HepG2 (cell line): ENCODE measurements around the gene GPX1. TPM values are rescaled to one million over a fixed set of nuclear protein-coding genes. Genes with fewer than 3 reads are reported as not detected.

Experiments used
- ARNT ChIP-seq: fragments of 450-650 bp; IDR thresholded peaks from 2 replicates; pipeline ENCODE4 v1.6.1; 2017
- ASH2L ChIP-seq: fragments of 300-600, 200-600 bp; sonication (generic); IDR thresholded peaks from 2 replicates; pipeline ENCODE4 v1.7.0; 2017; ENCODE audit warnings: low read depth, mild to moderate bottlenecking, moderate library complexity, mixed read lengths, low read length; ENCODE audit not compliant: insufficient read length
- BHLHE40 ChIP-seq: IDR thresholded peaks from 2 replicates; pipeline ENCODE4 v1.6.1; 2011; ENCODE audit warnings: low read length, improper control_type of control experiment
- CHCHD3 ChIP-seq: sonication (generic); formaldehyde crosslinking; IDR thresholded peaks from 2 replicates; pipeline ENCODE4 v1.8.0; 2022; ENCODE audit warnings: mild to moderate bottlenecking, missing genetic modification reagents, moderate library complexity
- EHMT2 ChIP-seq: fragments of 200-600 bp; sonication (generic); IDR thresholded peaks from 2 replicates; pipeline ENCODE4 v1.7.0; 2017; ENCODE audit warnings: antibody characterized with exemption, low read depth, low read length, borderline replicate concordance
- KLF15 ChIP-seq: sonication (generic); formaldehyde crosslinking; IDR thresholded peaks from 2 replicates; pipeline ENCODE4 v1.8.1; 2023; ENCODE audit warnings: borderline replicate concordance, mild to moderate bottlenecking, inconsistent platforms, missing genetic modification reagents, mixed read lengths
- MTF1 ChIP-seq: sonication (generic); formaldehyde crosslinking; IDR thresholded peaks from 2 replicates; pipeline ENCODE4 v1.5.0; 2020; ENCODE audit warnings: missing genetic modification reagents
- MTF2 ChIP-seq: sonication (generic); formaldehyde crosslinking; IDR thresholded peaks from 2 replicates; pipeline ENCODE4 v1.5.0; 2020; ENCODE audit warnings: missing genetic modification reagents, borderline replicate concordance
- ONECUT2 ChIP-seq: sonication (generic); formaldehyde crosslinking; IDR thresholded peaks from 2 replicates; pipeline ENCODE4 v1.4.0; 2020; ENCODE audit warnings: missing genetic modification reagents
- THAP7 ChIP-seq: sonication (generic); formaldehyde crosslinking; IDR thresholded peaks from 2 replicates; pipeline ENCODE4 v1.8.1; 2023; ENCODE audit warnings: mild to moderate bottlenecking, missing genetic modification reagents
- ZMYM3 ChIP-seq: sonication (generic); formaldehyde crosslinking; IDR thresholded peaks from 2 replicates; pipeline ENCODE4 v1.5.1; 2020; ENCODE audit warnings: mild to moderate bottlenecking, missing genetic modification reagents
- ZNF503 ChIP-seq: sonication (generic); formaldehyde crosslinking; IDR thresholded peaks from 2 replicates; pipeline ENCODE4 v1.4.0; 2020; ENCODE audit warnings: missing genetic modification reagents
- ZNF562 ChIP-seq: sonication (generic); formaldehyde crosslinking; IDR thresholded peaks from 2 replicates; pipeline ENCODE4 v1.8.0; 2022; ENCODE audit warnings: missing genetic modification reagents, borderline replicate concordance
- ZNF576 ChIP-seq: sonication (generic); formaldehyde crosslinking; IDR thresholded peaks from 2 replicates; pipeline ENCODE4 v1.4.0; 2020; ENCODE audit warnings: mild to moderate bottlenecking, missing genetic modification reagents
- ZNF597 ChIP-seq: sonication (generic); formaldehyde crosslinking; IDR thresholded peaks from 2 replicates; pipeline ENCODE4 v1.5.0; 2020; ENCODE audit warnings: missing genetic modification reagents
- ZNF619 ChIP-seq: sonication (generic); formaldehyde crosslinking; IDR thresholded peaks from 2 replicates; pipeline ENCODE4 v1.4.0; 2020; ENCODE audit warnings: mild to moderate bottlenecking, missing genetic modification reagents
- ZNF768 ChIP-seq: sonication (generic); formaldehyde crosslinking; IDR thresholded peaks from 2 replicates; pipeline ENCODE4 v1.4.0; 2020; ENCODE audit warnings: missing genetic modification reagents
- polyA plus RNA-seq, 8 experiments: library from polyadenylated mRNA; depleted of rRNA in 3 of 8; stranded (reverse) in 7 of 8; unstranded in 1 of 8; fragments of >200 nt; fragmentation: Illumina TruSeq in 4 of 8; extraction: Trizol in 4 of 8; gene quantifications; 2 replicates each; pipeline versions ENCODE4 v1.2.1 to v1.2.3, GENCODE V29; 2011 to 2016; ENCODE audit warnings: low read depth in 4 of 8, missing spikeins in 1 of 8, mixed read lengths in 1 of 8; ENCODE audit not compliant: insufficient read depth in 1 of 8
- total RNA-seq, 5 experiments: library from RNA; depleted of rRNA; stranded (reverse); fragments of >200 nt; fragmentation: Illumina TruSeq; extraction: Trizol; gene quantifications; 2 replicates each; pipeline ENCODE4 v1.2.3, GENCODE V29; 2016; ENCODE audit warnings: low read depth in 1 of 5
- TF ChIP-seq, protein P1 (sequence below): sonication (generic); formaldehyde crosslinking; IDR thresholded peaks from 2 replicates; pipeline ENCODE4; 2020; ENCODE audit warnings: missing genetic modification reagents, mild to moderate bottlenecking, borderline replicate concordance
- TF ChIP-seq, protein P2 (sequence below): IDR thresholded peaks from 2 replicates; pipeline ENCODE4 v1.6.1; 2016; ENCODE audit warnings: low read depth, control low read depth

GPX1 gene
- total and polyA plus RNA-seq, 2 of the 13 experiments (the other 11 are each of a cell fraction or from before 2014, with no cell fraction given), result 149 to 168 TPM

- TF ChIP-seq MTF2, result 0 out of 2 replicates have a peak, but pooled peaks have one; percentile 71
- no peak for TF ChIP-seq ZNF619 (CRISPR knock-in tag)
- TF ChIP-seq ZNF576, result peak; percentile 94
- TF ChIP-seq EHMT2, result no peak
- no peak for TF ChIP-seq ZNF597
- no peak for TF ChIP-seq ONECUT2 (CRISPR knock-in tag)
- peak; percentile 89; the same call in 1 of the 2 replicates for TF ChIP-seq THAP7 (CRISPR knock-in tag)
- TF ChIP-seq KLF15 (CRISPR knock-in tag), result peak; percentile 49; the same call in 1 of the 2 replicates
- TF ChIP-seq MTF1 (CRISPR knock-in tag), result 0 out of 2 replicates have a peak, but pooled peaks have one; percentile 58
- peak; percentile 86; the same call in 1 of the 2 replicates for TF ChIP-seq CHCHD3 (CRISPR knock-in tag)
- TF ChIP-seq ZNF562, result peak; percentile 82; the same call in 1 of the 2 replicates
- no peak; the same call in 1 of the 2 replicates for TF ChIP-seq ZNF503 (CRISPR knock-in tag)
- TF ChIP-seq ZMYM3 (CRISPR knock-in tag), result peak; percentile 50; the same call in 1 of the 2 replicates
- no peak for TF ChIP-seq ARNT
- TF ChIP-seq ZNF768, result no peak; the same call in 1 of the 2 replicates
- TF ChIP-seq, protein P1, sequence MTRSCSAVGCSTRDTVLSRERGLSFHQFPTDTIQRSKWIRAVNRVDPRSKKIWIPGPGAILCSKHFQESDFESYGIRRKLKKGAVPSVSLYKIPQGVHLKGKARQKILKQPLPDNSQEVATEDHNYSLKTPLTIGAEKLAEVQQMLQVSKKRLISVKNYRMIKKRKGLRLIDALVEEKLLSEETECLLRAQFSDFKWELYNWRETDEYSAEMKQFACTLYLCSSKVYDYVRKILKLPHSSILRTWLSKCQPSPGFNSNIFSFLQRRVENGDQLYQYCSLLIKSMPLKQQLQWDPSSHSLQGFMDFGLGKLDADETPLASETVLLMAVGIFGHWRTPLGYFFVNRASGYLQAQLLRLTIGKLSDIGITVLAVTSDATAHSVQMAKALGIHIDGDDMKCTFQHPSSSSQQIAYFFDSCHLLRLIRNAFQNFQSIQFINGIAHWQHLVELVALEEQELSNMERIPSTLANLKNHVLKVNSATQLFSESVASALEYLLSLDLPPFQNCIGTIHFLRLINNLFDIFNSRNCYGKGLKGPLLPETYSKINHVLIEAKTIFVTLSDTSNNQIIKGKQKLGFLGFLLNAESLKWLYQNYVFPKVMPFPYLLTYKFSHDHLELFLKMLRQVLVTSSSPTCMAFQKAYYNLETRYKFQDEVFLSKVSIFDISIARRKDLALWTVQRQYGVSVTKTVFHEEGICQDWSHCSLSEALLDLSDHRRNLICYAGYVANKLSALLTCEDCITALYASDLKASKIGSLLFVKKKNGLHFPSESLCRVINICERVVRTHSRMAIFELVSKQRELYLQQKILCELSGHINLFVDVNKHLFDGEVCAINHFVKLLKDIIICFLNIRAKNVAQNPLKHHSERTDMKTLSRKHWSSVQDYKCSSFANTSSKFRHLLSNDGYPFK, result peak; percentile 76; the same call in 1 of the 2 replicates
- TF ChIP-seq, protein P2, sequence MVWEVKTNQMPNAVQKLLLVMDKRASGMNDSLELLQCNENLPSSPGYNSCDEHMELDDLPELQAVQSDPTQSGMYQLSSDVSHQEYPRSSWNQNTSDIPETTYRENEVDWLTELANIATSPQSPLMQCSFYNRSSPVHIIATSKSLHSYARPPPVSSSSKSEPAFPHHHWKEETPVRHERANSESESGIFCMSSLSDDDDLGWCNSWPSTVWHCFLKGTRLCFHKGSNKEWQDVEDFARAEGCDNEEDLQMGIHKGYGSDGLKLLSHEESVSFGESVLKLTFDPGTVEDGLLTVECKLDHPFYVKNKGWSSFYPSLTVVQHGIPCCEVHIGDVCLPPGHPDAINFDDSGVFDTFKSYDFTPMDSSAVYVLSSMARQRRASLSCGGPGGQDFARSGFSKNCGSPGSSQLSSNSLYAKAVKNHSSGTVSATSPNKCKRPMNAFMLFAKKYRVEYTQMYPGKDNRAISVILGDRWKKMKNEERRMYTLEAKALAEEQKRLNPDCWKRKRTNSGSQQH (CRISPR knock-in tag), result 0 out of 2 replicates have a peak, but pooled peaks have one; percentile 75
- peak; percentile 80 for TF ChIP-seq ASH2L
- TF ChIP-seq BHLHE40, result peak; percentile 85
Observed at GRCh38 chr3:49339941-49340800, 18.0 kb downstream of the GPX1 start, which contains the start of gene USP4 (continued).
